Muscle of arm (tissue), 12 donors: ENCODE results near the gene HPSE2. TPM values are rescaled to one million over a fixed set of nuclear protein-coding genes. Genes with fewer than 3 reads are reported as not detected.
"Not testable (repeated sequence)": the region's sequence is repeated elsewhere in the genome, so short reads cannot be mapped to it uniquely, and the experiment has no call there.

Source experiments
- DNase-seq: peaks from one replicate; pipeline ENCODE4 v3.0.0-alpha.2; 2013
- polyA plus RNA-seq, 12 donors: library from polyadenylated mRNA; unstranded; fragments of 120-200 nt; gene quantifications; one replicate each; pipeline ENCODE4 v1.2.1, GENCODE V29; 2013; ENCODE audit not compliant: insufficient read length in 12 of 12

HPSE2 gene
- polyA plus RNA-seq, 12 donors: 0.07 to 1.1 (median 0.36) TPM; not detected in 5

DNA sequence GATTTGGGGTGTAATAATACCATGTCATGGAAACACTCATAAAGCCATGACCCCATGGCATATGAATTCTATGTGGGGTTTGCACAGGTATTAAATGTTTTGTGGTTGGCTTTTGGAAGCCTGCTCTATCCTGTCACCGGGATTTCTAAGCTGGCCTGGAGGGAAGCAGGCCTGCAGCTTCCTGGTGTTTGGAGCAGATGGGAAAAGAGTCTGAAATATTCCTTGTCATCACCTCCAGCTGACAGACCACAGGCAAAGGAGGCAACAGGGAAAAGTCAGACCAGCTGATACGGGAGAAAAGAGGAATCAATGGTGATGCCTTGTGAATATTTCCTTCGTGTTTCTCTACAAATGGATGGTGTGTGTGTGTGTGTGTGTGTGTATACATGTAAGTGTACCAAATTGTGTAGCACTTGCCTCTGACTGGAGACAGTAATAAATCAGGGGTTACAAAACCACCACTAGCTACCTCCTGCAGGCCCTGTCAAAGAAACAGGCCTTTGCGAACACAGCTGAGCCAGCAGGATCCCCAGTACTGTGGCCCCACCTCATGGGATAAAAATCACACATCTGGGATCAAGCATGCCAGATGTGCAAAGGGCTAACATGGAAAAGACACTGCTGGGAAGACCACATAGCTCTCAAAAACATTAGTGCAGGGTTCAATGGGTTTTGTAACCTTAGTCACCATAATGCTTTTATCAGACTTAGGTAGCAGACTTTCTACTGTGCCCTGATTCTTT, 668.1 kb downstream of the HPSE2 start:
- DNase-seq: no peak

DNA sequence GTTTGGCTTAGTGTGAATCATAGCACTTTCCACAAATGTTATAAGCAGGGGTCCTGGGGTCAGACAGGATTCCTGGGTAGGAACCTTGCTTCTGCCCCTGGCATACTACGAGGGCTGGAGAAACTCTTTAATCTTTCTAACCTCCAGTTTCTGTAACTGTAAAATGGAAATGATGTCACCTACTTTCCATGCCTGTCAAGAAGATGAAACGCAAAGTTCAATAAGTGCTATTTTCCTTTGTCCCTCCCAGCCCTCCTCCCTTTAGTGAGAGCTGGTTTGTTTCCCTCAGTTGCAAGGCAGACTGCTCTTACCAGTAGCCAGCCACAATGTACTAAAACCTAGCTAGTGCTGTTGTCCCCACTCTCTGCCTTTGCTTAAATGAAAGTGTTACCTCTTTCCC, 671.8 kb downstream of the HPSE2 start:
- no peak for DNase-seq

DNA sequence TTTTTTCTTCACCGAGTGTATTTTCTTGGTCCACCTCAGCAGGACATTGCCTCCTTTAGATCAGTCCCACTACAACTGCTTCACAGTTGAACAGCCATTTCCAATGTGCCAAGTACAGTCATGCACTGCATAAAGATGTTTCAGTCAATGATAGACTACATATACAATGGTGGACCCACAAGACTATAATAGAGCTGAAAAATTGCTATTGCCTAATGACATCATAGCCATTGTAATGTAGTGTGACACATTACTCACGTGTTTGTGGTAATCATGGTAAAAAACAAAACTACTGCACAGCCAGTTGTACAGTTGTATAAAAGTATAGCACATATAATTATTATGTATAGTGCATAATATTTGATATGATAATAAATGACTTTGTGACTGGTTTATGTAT, 675.1 kb downstream of the HPSE2 start:
- no peak for DNase-seq

DNA sequence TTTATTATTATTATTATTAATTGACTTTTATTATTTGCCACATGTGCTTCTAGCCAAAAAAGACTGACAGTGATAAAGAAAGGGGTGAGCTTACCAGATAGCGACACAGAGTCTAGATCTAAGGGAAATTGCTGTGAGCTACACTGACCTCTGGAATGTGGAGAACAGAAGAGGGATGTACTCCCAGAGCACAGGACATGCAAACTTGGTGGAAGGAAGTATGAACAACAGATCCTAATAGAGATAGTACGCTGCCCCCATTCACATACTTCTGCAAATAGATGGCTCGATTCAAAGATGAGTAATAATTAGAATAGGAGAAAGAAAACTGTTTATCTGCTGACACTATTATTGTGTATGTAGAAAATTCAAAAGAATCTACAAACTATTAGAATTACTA, 679.6 kb downstream of the HPSE2 start:
- no peak for DNase-seq

DNA sequence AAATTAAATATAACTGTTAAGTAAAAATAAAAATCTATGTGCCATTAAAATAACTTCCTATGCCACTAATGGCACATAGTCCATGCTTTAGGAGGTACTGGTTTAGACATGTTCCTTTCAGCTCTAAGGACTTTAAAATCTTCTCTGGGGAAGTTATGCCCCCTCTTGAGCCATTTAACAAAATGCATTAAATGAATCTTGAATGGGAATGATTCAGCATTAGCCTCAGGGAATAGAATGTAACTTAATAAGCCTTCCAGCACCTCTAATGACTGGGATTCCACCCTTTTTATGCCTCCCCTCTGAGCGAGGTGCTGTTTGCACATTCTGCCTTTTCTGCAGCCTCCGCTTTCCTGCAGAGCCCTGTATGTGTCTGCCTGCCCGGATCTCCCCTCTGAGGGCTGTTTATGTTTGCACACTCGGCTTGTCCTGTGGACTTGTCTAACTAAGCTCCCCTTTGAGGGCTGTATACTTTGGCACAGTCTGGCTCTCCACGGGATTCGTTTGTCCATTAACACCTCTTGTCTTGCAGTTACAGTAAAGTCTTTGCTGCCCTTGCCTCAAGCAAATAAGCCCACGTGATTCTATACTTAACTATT, 680.5 kb downstream of the HPSE2 start:
- no peak for DNase-seq

DNA sequence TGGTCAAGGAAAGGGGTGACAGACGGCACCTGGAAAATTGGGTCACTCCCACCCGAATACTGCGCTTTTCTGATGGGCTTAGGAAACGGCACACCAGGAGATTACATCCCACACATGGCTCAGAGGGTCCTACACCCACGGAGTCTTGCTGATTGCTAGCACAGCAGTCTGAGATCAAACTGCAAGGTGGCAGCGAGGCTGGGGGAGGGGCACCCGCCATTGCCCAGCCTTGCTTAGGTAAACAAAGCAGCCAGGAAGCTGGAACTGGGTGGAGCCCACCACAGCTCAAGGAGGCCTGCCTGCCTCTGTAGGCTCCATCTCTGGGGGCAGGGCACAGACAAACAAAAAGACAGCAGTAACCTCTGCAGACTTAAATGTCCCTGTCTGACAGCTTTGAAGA, 694.1 kb downstream of the HPSE2 start:
- DNase-seq: not testable (repeated sequence)

DNA sequence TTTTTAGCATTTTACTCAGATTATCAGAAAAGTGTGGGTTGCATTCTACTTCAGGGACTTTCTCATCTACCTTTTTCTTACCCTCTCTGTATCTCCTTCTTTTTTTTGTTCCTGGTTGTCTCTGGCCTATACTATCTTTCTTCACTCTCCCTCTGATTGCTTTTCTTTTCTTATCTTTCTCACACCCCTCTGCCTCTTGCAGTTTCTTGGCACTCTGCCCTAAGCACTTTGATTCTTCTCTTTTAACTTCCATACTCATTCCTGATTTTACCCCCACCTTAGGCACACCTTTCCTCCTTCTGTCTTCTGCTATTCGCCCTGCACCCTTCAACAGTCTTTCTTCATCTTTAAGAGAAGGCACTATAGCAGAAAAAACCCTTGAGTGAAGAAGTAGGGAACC, 696.1 kb downstream of the HPSE2 start:
- DNase-seq: no peak

DNA sequence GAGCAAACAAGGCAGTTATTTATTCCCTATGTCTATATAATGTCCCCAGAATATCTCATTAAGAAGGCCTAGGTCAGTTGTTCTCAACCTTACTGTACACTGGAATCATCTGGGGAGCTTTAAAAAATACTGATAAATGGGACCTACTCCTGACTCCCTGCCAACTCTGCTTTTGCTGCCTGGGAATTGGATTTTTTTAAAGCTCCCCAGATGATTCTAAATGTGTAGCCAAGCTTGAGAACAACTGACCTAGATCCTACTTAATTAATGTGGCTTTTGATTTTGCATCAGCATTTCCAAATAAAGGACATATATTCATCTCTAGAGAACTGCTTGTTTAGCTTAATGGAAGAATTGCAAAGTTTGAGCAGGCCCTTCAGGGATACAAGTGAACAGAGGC, 697.2 kb downstream of the HPSE2 start:
- no peak for DNase-seq

DNA sequence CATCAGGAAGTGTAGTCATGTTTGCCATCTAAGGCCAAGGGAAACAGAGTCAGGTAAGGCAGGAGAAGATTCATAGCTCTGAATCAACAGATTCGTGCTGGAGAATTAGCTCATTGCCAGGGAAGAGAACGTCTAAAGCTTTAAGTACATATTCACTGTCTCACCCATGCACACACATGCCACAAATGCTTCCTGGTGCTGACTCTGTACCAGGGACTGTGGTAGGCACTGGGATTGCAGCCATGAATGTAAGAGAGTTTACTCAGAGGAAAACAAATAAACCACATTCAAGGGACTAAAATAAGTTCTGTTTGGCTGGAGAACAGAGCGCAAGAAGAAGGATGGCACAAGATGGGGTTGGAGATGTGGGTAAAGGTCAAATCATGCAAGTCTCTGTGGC, 699.1 kb downstream of the HPSE2 start:
- no peak for DNase-seq

DNA sequence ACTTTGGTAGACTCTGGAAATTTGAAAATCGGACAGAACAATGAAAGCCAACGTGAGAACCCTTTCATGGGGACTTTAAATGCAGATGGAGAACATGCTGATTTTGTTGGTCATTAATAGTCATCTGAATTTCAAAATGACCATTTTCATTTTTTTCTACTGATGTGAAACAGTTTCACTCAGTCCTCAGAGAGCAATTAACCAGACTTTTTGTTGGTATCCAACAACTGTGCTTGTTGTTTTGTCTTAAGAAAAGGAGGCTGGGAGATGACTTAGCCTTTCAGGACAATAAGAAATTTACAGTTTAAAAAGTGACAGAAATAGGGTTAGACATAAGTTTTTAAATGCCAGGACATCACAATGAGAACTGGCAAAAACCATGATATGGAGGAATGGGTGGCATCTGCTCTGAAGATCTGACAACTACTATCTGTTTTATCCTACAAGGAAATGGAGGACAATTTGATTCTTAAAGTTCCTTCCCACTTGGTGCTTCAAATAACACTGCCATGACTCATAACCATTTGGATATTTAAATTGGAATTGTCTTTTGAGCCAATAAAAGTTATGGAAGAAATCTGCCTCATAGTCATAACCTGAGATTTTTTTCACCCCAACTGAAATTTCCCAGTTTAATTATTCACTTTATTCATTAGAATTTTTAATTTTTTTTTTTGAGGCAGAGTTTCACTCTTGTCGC, 701.8 kb downstream of the HPSE2 start:
- no peak for DNase-seq

DNA sequence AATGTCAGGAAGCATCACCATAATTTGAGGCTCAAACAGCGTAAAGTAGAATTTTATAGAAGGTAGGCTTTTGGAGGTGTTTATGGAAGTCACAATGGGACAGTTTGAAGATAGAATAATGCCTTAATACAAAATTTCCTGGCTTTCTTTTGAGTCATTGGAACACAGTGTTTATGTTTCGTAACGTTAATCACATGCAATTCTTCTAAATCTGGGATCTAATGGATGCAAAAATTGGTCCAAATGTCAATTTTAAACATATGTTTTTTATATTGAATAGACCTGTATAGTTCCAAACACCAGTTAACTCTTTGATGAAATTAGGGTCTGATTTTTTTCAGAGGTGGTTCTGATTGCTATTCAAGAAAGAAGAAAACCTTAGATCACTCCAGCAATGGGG, 702.4 kb downstream of the HPSE2 start:
- DNase-seq: peak; percentile 15

DNA sequence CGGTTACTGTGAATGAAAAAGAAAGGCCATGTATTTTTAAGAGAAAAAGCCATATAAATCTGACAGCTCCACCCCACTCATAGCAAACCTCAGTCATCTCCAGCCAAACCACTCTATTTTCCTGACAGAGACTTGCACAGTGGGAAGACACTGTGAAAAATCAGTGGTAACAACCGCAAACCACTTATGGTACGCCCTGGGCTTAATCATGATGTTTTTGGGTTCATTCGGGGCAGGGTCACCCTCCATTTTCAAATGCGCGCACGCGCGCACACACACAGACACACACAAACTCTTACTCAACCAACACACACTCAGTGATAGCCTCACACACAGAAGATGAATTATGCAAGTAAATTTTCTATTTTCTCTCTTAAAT, 706.9 kb downstream of the HPSE2 start:
- no peak for DNase-seq

DNA sequence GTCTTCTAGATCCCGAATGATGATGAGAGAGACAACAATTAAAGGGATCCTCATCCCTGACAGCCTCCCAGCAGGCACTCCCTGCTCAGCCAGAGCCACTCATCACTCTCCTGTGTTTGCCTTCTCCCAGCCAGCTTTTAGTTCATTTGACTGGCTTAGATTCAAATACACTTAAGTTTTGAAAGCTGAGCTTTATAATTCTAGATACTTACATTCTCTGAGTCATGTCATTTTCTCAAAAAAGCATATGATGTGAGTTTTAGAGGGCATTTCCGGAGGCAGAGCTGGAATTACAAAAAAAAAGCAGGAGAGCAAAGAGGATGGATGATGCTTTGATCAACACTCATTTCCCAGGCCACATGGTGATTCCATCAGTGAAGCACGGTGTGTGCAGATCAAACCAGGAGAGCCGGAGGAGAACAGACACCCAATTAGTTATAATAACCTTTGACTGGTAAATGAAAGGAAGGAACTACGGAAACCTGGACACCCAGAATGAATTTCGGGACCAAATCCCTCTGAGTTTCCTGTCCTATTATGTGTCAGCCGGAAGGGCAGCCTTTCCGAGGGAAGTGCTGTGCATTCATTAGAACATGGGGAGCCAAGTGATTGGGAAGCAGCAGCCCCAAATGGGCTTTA, 707.4 kb downstream of the HPSE2 start:
- DNase-seq: no peak

DNA sequence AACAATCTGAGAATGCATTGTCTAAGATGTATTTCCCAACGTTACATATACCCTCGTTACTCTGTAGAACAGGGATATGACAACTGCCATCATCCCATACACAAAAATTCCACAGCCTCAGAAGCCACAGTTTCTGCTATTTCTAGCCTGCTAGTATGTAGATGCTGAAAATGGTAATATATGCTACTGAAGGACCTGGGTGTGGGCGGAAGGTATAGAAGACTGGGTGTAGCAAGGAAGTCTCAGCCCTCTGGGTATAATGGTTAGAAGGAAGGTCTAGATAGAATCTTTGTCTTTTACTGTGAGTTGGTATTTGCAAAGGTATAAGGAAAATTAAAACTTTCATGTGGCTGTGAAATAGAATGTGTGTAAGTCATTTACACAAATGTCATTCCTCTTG, 709.7 kb downstream of the HPSE2 start:
- DNase-seq: no peak

DNA sequence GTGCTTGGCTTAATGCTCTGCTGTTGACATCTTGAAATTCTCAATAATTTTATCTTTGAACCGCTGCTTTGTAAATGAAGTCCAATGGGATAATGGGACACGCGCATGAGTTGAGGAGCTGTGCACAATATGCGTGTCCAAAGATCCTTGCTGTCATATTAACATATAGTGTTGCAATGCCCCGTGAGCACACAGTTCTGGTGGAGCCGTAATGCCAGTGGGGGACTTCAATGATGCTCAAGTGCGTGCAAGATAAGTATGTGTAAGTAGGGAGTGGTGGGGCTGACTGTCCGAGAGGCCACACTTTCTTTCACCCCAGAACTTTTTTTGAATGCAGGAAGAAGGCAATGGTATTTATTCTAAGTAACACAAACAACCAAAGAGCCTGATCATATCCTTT, 711.5 kb downstream of the HPSE2 start:
- no peak for DNase-seq

DNA sequence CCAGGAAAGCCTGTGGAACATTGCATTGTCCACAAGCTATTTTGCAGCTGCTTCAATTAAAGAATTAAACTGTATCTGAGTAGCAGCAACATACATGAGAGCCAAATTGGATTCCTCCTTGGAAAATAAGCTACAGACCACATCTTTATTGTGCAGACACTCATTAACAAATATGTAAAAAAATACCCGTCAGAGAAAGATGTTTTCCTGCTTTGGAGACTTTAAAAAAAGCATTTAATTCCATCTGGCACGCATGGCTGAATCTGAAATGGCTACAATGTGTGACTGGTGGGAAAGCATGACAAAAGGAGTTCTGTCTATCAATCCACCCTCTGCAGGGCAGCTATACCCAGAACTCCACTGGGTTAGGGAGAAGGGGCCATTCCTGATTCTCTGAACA, 715.8 kb downstream of the HPSE2 start:
- peak; percentile 31 for DNase-seq

DNA sequence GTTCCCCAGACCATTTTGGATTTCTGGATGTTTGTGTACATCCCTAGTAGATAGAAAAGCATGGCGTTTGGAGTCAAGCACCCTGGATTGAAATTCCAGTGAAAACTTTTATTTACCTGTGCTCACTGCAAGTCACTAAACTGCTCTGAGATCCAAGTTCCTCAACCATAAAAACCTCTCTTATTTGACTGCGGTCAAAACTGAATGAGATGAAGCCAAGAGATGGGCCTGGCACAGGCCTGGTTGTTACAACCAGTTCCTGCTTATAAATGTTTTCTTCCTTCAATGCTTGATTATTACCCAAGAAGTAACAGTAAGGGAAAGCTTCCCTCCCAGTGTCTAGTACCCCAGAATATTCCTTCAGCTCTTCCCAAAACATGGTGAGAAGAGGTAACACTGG, 718.0 kb downstream of the HPSE2 start:
- no peak for DNase-seq

DNA sequence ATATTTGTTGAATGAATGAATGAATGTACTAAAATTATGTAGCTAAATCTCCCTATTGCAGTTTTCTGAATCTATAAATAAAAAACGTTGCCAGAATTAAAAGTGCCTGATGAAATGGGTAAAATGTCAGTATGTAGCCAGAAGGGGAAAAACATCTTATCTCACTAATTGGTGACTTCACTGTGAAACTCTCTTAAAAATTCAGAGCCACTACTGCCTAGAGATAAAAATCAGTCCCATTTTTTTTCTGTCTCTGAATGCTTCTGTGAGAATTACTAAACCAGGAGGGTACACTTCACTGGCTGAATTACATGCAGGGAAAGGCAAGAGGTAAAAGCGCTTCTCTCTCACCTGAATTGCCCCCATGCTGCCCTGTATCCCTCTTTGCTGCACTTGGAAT, 719.3 kb downstream of the HPSE2 start:
- no peak for DNase-seq

DNA sequence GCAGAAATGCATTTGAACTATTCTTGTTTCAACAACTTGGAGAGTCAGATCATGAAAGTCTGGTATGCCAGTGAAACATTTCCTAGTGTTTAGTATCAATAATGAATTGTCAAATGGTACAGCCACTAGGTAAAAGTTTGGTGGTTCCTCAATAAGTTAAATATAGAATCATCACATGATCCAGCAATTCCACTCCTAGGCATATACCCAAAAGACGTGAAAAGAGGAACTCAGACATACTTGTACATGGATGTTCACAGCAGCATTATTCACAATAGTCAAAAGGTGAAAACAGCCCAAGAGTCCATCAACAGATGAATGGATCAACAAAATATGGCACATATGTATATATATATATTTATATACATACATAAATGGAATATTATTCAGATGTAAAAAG, 721.9 kb downstream of the HPSE2 start:
- no peak for DNase-seq

DNA sequence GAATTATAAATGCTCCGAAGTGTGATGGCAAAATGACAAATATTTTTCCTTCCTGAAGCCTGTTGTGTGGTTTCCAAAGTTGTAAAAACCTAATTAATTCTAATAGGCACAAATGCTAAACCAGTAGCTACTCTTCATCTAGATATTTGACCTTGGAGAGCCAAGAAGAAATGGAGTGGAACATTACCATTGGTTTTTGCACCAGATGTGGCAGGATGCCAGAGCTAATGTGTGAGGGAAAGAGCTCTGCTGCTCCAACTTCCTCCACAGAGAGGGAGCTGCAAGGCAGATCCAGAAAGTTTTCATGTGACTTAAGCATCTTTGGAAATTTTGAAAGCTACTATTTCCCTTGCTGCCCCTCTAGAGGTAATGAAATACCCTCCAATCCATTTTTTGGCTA, 723.8 kb downstream of the HPSE2 start:
- peak; percentile 22 for DNase-seq

DNA sequence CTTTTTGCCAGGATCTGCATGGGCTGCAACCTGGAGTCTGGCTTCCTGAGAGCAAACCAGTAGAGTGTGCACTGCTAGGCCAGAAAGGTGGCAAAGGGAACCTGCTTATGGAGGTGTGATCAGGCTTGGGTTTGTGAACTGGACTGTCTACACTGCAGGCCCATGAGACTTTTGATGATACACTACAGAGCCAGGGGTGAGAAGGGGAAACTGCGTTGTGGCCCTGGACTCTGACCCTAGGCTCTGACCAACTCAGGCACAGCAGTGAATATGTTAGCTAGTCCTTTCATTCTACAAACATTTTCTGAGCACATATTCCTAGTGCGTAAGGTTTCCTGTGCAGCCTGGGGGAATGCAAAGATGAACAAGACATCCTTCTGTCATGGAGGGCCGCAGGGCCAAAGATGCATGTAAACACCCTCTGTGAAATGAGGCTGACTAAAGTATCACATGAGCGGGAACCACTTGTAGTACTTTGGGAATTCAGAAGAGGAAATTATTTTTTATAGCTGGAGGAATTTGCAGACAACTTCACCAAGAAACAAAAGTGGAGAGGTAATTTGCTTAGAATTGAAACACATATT, 725.1 kb downstream of the HPSE2 start:
- no peak for DNase-seq

DNA sequence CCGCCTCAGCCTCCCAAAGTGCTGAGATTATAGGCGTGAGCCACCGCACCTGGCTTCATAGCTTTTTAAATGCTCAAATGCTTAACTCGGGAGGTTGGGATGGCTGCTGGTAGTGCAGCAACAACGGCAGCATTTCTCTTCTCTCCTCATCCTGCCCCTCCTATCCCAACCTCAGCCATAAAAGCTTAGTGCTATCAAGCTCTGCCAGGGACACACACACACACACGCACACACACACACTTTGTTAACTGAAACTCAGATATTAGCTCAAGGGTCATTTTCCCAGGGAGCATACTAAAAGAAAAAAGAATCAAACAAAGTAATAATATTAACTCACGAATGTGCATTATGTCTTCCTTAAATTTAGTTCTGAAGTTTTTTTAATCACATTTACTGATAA, 725.9 kb downstream of the HPSE2 start:
- DNase-seq: no peak

DNA sequence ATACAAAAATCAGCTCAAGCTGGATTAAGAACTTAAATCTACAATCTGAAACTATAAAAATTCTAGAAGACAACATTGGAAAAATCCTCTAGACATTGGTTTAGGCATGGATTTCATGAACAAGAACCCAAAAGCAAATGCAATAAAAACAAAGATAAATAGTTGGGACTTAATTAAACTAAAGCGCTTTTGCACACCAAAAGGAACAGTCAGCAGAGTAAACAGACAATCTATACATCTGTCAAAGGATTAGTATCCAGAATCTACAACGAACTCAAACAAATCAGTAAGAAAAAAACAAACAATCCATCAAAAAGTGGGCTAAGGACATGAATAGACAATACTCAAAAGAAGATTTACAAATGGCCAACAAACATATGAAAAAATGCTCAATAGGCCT, 733.1 kb downstream of the HPSE2 start:
- not testable (repeated sequence) for DNase-seq
